Loucy (cell line): ENCODE measurements around the gene PLEKHB2.

Source experiments
- CTCF ChIP-seq: fragments of 200-600 bp; sonication (generic); conservative IDR thresholded peaks from 2 replicates; pipeline ENCODE4 v1.5.1; 2014; ENCODE audit warnings: mild to moderate bottlenecking, antibody characterized with exemption, low read length
- EZH2phosphoT487 ChIP-seq: fragments of 200-600 bp; IDR thresholded peaks from 2 replicates; pipeline ENCODE4 v1.6.1; 2018; ENCODE audit warnings: antibody characterized with exemption, mild to moderate bottlenecking, moderate library complexity, borderline replicate concordance

- TF ChIP-seq CTCF (0 out of 2 replicates have a peak, but pooled peaks have one; percentile 17), EZH2phosphoT487 (no peak)
Measured at GRCh38 chr2:131105156-131105949, at the start of gene PLEKHB2.
